ENCODE results near the gene ADARB2.

The ADARB2 gene

GRCh38 chr10:1323951-1324350 is 413.4 kb downstream of the ADARB2 start:
- H3K36me3 ChIP-seq (ENCODE audit: insufficient read depth, low read length) = no peaks in the 10 kb centered on the region
- no peaks in the 10 kb centered on the region for H3K79me2 ChIP-seq (ENCODE audit: control insufficient read depth, insufficient read depth, low read length, unreplicated experiment)
- no peaks in the 10 kb centered on the region for H3K4me1 ChIP-seq (ENCODE audit: control insufficient read depth, insufficient read depth, low read length, unreplicated experiment)
- H3K4me3 ChIP-seq (ENCODE audit: low read depth, low read length) = no peak overlapping the region
- no peak overlapping the region for H3K27ac ChIP-seq (ENCODE audit: low read depth, low read length)
- H3K27me3 ChIP-seq (ENCODE audit: insufficient read depth, low read length) = no peaks in the 10 kb centered on the region
- no peak overlapping the region for H2AFZ ChIP-seq (ENCODE audit: low read length, unreplicated experiment)

GRCh38 chr10:1320739-1321320 is 416.5 kb downstream of the ADARB2 start:
- Histone ChIP-seq H3K79me2 (ENCODE audit: control insufficient read depth, insufficient read depth, low read length, unreplicated experiment) (no peaks in the 10 kb centered on the region), H3K36me3 (ENCODE audit: insufficient read depth, low read length) (no peaks in the 10 kb centered on the region), H3K27ac (ENCODE audit: low read depth, low read length) (no peak overlapping the region), H3K4me3 (ENCODE audit: low read depth, low read length) (no peak overlapping the region), H2AFZ (ENCODE audit: low read length, unreplicated experiment) (no peak overlapping the region), H3K27me3 (ENCODE audit: insufficient read depth, low read length) (no peaks in the 10 kb centered on the region), H3K4me1 (ENCODE audit: control insufficient read depth, insufficient read depth, low read length, unreplicated experiment) (no peaks in the 10 kb centered on the region)

- Histone ChIP-seq H3K4me1 (ENCODE audit: control insufficient read depth, insufficient read depth, low read length, unreplicated experiment) (no peaks in the 10 kb centered on the region), H3K27me3 (ENCODE audit: insufficient read depth, low read length) (no peaks in the 10 kb centered on the region), H3K4me3 (ENCODE audit: low read depth, low read length) (no peak overlapping the region), H3K79me2 (ENCODE audit: control insufficient read depth, insufficient read depth, low read length, unreplicated experiment) (no peaks in the 10 kb centered on the region), H3K27ac (ENCODE audit: low read depth, low read length) (no peak overlapping the region), H3K36me3 (ENCODE audit: insufficient read depth, low read length) (no peaks in the 10 kb centered on the region), H2AFZ (ENCODE audit: low read length, unreplicated experiment) (no peak overlapping the region)
Observed at GRCh38 chr10:1316809-1317143, 420.5 kb downstream of the ADARB2 start.

GRCh38 chr10:1316121-1316808 is 421.1 kb downstream of the ADARB2 start:
- Histone ChIP-seq H3K4me3 (ENCODE audit: low read depth, low read length) (no peak overlapping the region), H2AFZ (ENCODE audit: low read length, unreplicated experiment) (no peak overlapping the region), H3K36me3 (ENCODE audit: insufficient read depth, low read length) (no peaks in the 10 kb centered on the region), H3K4me1 (ENCODE audit: control insufficient read depth, insufficient read depth, low read length, unreplicated experiment) (no peaks in the 10 kb centered on the region), H3K79me2 (ENCODE audit: control insufficient read depth, insufficient read depth, low read length, unreplicated experiment) (no peaks in the 10 kb centered on the region), H3K27me3 (ENCODE audit: insufficient read depth, low read length) (no peaks in the 10 kb centered on the region), H3K27ac (ENCODE audit: low read depth, low read length) (no peak overlapping the region)

GRCh38 chr10:1315178-1315577 is 422.1 kb downstream of the ADARB2 start:
- Histone ChIP-seq H3K4me1 (ENCODE audit: control insufficient read depth, insufficient read depth, low read length, unreplicated experiment) (no peaks in the 10 kb centered on the region), H2AFZ (ENCODE audit: low read length, unreplicated experiment) (no peak overlapping the region), H3K4me3 (ENCODE audit: low read depth, low read length) (no peak overlapping the region), H3K27ac (ENCODE audit: low read depth, low read length) (no peak overlapping the region), H3K36me3 (ENCODE audit: insufficient read depth, low read length) (no peaks in the 10 kb centered on the region), H3K27me3 (ENCODE audit: insufficient read depth, low read length) (no peaks in the 10 kb centered on the region), H3K79me2 (ENCODE audit: control insufficient read depth, insufficient read depth, low read length, unreplicated experiment) (no peaks in the 10 kb centered on the region)

GRCh38 chr10:1311726-1312125 is 425.6 kb downstream of the ADARB2 start:
- Histone ChIP-seq H3K27ac (ENCODE audit: low read depth, low read length) (no peak overlapping the region), H3K4me1 (ENCODE audit: control insufficient read depth, insufficient read depth, low read length, unreplicated experiment) (no peaks in the 10 kb centered on the region), H3K79me2 (ENCODE audit: control insufficient read depth, insufficient read depth, low read length, unreplicated experiment) (no peaks in the 10 kb centered on the region), H3K36me3 (ENCODE audit: insufficient read depth, low read length) (no peaks in the 10 kb centered on the region), H3K4me3 (ENCODE audit: low read depth, low read length) (no peak overlapping the region), H2AFZ (ENCODE audit: low read length, unreplicated experiment) (no peak overlapping the region), H3K27me3 (ENCODE audit: insufficient read depth, low read length) (no peaks in the 10 kb centered on the region)

GRCh38 chr10:1310271-1310789 is 427.0 kb downstream of the ADARB2 start:
- H3K27ac ChIP-seq (ENCODE audit: low read depth, low read length) = no peak overlapping the region
- no peaks in the 10 kb centered on the region for H3K36me3 ChIP-seq (ENCODE audit: insufficient read depth, low read length)
- H3K27me3 ChIP-seq (ENCODE audit: insufficient read depth, low read length) = no peaks in the 10 kb centered on the region
- no peaks in the 10 kb centered on the region for H3K4me1 ChIP-seq (ENCODE audit: control insufficient read depth, insufficient read depth, low read length, unreplicated experiment)
- no peak overlapping the region for H2AFZ ChIP-seq (ENCODE audit: low read length, unreplicated experiment)
- H3K79me2 ChIP-seq (ENCODE audit: control insufficient read depth, insufficient read depth, low read length, unreplicated experiment) = no peaks in the 10 kb centered on the region
- H3K4me3 ChIP-seq (ENCODE audit: low read depth, low read length) = no peak overlapping the region

GRCh38 chr10:1309617-1310270 is 427.6 kb downstream of the ADARB2 start:
- H3K36me3 ChIP-seq (ENCODE audit: insufficient read depth, low read length) = no peaks in the 10 kb centered on the region
- H3K79me2 ChIP-seq (ENCODE audit: control insufficient read depth, insufficient read depth, low read length, unreplicated experiment) = no peaks in the 10 kb centered on the region
- H3K4me1 ChIP-seq (ENCODE audit: control insufficient read depth, insufficient read depth, low read length, unreplicated experiment) = no peaks in the 10 kb centered on the region
- no peak overlapping the region for H3K4me3 ChIP-seq (ENCODE audit: low read depth, low read length)
- no peaks in the 10 kb centered on the region for H3K27me3 ChIP-seq (ENCODE audit: insufficient read depth, low read length)
- no peak overlapping the region for H3K27ac ChIP-seq (ENCODE audit: low read depth, low read length)
- H2AFZ ChIP-seq (ENCODE audit: low read length, unreplicated experiment) = no peak overlapping the region

- Histone ChIP-seq H3K27ac (ENCODE audit: low read depth, low read length) (no peak overlapping the region), H3K4me3 (ENCODE audit: low read depth, low read length) (no peak overlapping the region), H3K4me1 (ENCODE audit: control insufficient read depth, insufficient read depth, low read length, unreplicated experiment) (no peaks in the 10 kb centered on the region), H3K27me3 (ENCODE audit: insufficient read depth, low read length) (no peaks in the 10 kb centered on the region), H3K79me2 (ENCODE audit: control insufficient read depth, insufficient read depth, low read length, unreplicated experiment) (no peaks in the 10 kb centered on the region), H3K36me3 (ENCODE audit: insufficient read depth, low read length) (no peaks in the 10 kb centered on the region), H2AFZ (ENCODE audit: low read length, unreplicated experiment) (no peak overlapping the region)
Observed at GRCh38 chr10:1308962-1309616, 428.2 kb downstream of the ADARB2 start.

- Histone ChIP-seq H3K36me3 (ENCODE audit: insufficient read depth, low read length) (no peaks in the 10 kb centered on the region), H3K27ac (ENCODE audit: low read depth, low read length) (no peak overlapping the region), H3K79me2 (ENCODE audit: control insufficient read depth, insufficient read depth, low read length, unreplicated experiment) (no peaks in the 10 kb centered on the region), H3K27me3 (ENCODE audit: insufficient read depth, low read length) (no peaks in the 10 kb centered on the region), H3K4me3 (ENCODE audit: low read depth, low read length) (no peak overlapping the region), H2AFZ (ENCODE audit: low read length, unreplicated experiment) (no peak overlapping the region), H3K4me1 (ENCODE audit: control insufficient read depth, insufficient read depth, low read length, unreplicated experiment) (no peaks in the 10 kb centered on the region)
Observed at GRCh38 chr10:1308173-1308961, 429.0 kb downstream of the ADARB2 start.
